Mesenteric fat pad (tissue), 1 donor: ENCODE data around the gene EOLA1. TPM values are rescaled to one million over a fixed set of nuclear protein-coding genes. Genes with fewer than 3 reads are reported as not detected.
"Not testable (repeated sequence)": the region's sequence is repeated elsewhere in the genome, so short reads cannot be mapped to it uniquely, and the experiment has no call there.

Experiments
- DNase-seq: peaks from one replicate; pipeline ENCODE4 v3.0.0-alpha.2; 2020; ENCODE audit warnings: low spot score
- total RNA-seq: library from RNA; stranded (reverse); fragmentation: NEBNext Ultra II Directional; extraction: Animal tissue kit (Norgen Biotek cat#: 25700); gene quantifications from one replicate; pipeline ENCODE4 v1.2.1, GENCODE V29; 2021
- donor health status: DM: yes; HTN: yes; CAD: no.

Gene EOLA1
- total RNA-seq, 1 donor from 2014 or later, result 19.8 TPM

- DNase-seq, result peak; percentile 92
Measured at GRCh38 chrX:149540131-149540620, 636 bp upstream of the EOLA1 start.

DNA sequence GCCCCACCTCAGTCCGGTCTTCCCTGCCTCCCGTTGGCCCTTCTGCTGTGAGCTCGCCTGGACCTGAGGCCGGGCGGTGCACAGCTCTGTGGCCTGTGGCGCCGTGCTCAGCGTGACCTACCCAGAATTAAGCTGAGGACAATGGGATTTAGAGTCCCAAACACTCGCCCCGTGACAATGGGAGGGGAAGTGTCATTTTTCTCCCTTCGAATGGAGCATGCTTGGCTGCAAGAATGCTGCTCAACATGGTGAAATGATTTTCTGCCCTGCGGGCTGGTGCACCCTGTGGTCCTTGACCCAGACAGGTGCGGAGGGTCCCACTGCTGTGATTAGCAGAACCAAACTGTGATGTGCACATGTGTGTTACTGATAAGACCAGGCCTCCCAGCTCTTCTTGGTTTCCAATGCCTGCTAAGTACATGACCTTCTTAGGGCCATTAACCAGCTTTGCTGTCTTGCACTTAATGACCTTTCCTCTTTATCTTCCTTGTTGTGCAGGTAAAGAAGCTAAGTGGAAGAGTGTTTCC lies 772 bp downstream of the EOLA1 start:
- no peak for DNase-seq

- DNase-seq, result not testable (repeated sequence)
Measured at GRCh38 chrX:149545545-149546543, 5.0 kb downstream of the EOLA1 start.

GRCh38 chrX:149546962-149547361 lies 6.2 kb downstream of the EOLA1 start:
- not testable (repeated sequence) for DNase-seq

DNA sequence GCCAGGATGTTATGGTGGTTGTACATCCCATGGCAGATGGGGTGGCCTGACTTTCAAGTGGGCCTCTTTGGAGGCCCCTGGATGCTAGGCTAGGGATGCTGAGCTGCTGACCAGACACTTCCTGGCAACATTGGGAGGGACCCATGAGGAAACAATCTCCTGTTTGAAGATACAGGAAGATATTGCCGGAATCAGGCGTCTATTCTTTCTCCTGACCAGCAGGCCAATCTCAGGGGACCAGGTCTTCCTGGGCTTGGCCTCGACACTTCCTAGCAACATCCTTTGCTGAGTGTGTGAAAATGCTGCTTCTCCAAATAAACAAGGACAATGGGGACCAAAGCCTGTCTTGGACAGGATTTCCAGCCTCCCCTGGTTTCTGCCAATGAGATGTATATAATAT lies 7.0 kb downstream of the EOLA1 start:
- not testable (repeated sequence) for DNase-seq

DNA sequence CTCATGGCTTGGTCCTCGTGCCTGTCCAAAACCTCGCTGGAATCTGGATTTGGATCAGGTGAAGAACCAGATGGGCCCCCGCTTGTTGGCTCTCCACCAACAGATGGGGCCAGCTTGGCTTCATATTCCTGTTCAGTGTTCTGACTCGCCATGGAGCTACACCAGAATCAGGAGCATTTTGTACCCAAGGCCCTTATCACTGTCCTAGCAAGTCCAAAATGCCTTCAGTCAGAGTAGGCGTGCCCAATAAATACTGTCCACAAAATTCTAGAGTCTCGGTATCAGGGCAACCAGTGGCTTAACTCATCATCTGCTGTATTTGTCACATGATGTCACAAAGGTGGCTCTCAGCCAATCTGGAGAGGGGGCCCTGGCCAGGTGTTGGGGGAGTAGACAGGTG lies 8.9 kb downstream of the EOLA1 start, which contains the start of gene HSFX3:
HSFX3 (minus strand) TSS at position 224 of the 400 bp plus-strand sequence; CDS start at position 152, 72 bp downstream.
- DNase-seq, result not testable (repeated sequence)

DNA sequence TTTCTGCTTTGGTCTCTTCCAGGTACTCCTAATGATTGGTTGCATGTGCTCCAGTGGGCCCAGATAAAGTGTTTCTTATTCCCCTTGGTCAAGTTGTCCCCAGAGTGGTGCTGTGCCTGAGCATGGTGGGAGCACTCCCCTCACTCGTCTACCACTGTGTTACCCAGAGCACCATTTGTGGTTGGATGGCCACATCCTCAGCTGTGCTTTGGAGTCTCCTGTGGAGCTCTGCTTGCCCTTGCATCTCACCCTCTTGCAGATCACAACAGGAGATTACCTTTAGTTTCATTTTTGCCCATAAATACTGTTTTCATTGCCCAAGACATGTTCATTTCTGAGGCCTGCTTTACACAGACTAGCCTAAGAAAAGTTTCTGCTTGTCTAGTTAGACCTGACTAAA lies 9.6 kb downstream of the EOLA1 start:
- DNase-seq, result not testable (repeated sequence)

- DNase-seq, result not testable (repeated sequence)
Measured at GRCh38 chrX:149551245-149551938, 10.6 kb downstream of the EOLA1 start.

DNA sequence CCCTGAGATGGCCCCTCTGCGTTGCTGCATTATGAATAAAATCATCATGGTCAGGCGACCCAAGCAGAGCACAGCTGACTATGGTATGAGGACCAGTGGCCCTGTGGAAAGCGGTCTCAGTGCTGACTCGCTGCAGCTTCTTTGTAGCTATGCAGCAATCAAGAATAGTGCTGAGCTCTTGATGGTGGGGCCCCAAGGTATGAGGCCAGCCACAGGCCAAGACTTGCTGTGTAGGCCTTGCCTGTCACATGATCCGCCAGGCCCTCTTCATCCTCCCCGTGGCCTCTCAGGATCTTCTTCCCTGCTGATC lies 11.1 kb downstream of the EOLA1 start:
- DNase-seq, result not testable (repeated sequence)

GRCh38 chrX:149555251-149555650 lies 14.4 kb downstream of the EOLA1 start:
- DNase-seq, result not testable (repeated sequence)

DNA sequence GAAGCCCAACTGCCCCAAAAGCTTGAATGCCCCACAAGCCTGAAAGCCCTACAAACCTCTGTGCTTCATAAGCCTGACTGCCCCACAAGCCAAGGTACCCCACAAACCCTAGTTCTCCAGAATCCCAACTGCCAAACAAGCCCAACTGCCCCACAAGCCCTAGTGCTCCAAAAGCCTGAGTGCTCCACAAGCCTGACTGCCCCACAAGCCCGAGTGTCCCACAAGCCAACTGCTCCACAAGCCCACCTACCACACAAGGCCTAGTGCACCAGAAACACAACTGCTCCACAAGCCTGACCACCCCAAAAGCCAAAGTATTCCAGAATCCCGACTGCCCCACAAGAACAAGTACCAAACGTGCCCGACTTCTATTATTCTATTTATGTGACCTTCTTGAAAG lies 22.5 kb downstream of the EOLA1 start:
- no peak for DNase-seq

- DNase-seq, result no peak
Measured at GRCh38 chrX:149567621-149568417, 27.0 kb downstream of the EOLA1 start.

GRCh38 chrX:149568701-149569296 lies 28.0 kb downstream of the EOLA1 start:
- no peak for DNase-seq

GRCh38 chrX:149569770-149570169 lies 29.0 kb downstream of the EOLA1 start:
- no peak for DNase-seq

- no peak for DNase-seq
Measured at GRCh38 chrX:149570668-149571067, 29.9 kb downstream of the EOLA1 start.

DNA sequence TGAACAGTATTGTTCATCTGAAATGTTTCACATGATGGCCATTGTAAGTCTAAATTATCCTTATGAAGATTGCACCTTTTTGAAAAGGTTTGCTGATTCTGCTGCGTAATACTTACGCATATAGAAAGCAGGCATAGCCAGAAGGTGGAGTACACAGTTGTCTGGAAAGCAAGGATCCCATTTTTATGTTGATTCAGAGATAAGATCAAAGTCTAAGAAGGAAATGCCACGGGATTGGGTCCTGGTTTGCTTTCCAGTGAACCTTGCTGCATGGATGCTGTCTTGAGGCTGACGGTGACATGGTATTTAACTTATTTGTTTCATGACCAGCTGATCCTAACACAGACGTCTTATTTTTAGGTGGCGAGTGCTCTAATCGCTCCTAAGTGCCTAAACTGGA lies 31.0 kb downstream of the EOLA1 start:
- no peak for DNase-seq

DNA sequence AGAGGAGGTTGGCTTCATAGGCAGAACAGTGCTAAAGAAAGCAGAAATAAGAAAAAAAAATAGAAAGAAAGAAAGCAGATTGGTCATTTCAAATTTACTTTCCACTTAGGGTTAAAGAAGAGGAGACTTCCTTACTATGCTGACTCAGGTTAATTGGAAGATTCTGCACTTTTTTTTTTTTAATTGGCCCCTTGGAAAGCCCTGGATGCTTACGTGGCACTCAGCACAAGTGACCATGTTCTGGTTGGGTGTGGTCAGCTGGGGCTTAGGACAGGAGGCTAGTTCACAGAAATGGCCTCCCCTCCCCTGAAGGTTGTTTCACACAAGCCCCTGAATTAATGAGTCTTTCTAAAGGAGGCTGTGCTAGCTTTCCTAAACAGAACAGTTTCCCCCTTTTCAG lies 31.9 kb downstream of the EOLA1 start:
- no peak for DNase-seq

DNA sequence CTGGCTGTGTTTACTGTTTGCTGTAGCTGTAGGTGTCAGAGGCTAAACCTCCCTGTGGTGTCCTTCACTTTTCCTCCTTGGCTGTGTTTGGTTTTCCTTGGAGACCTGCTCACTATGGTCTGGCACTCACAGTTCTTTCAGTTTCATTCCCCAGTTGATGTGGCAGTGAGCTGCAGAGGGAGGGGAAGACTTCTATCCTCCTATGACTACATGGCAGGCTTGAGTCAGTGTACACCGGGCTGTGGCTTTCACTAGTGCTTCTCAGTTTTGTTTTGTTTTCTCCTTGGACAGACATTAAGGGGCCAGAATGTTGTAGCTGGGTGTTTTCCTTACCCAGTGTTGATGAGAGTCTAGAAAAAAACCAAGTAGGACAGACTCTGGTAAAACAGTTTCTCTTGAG lies 32.6 kb downstream of the EOLA1 start:
- not testable (repeated sequence) for DNase-seq

GRCh38 chrX:149585631-149586030 lies 44.8 kb downstream of the EOLA1 start:
- not testable (repeated sequence) for DNase-seq

- DNase-seq, result not testable (repeated sequence)
Measured at GRCh38 chrX:149587359-149587758, 46.5 kb downstream of the EOLA1 start, which contains the start of gene MAGEA9B. MAGEA9B (minus strand) TSS chrX:149587459; CDS start chrX:149583179, 4,280 bp downstream.
